ENCODE measurements around the gene NTM.

The NTM gene

DNA sequence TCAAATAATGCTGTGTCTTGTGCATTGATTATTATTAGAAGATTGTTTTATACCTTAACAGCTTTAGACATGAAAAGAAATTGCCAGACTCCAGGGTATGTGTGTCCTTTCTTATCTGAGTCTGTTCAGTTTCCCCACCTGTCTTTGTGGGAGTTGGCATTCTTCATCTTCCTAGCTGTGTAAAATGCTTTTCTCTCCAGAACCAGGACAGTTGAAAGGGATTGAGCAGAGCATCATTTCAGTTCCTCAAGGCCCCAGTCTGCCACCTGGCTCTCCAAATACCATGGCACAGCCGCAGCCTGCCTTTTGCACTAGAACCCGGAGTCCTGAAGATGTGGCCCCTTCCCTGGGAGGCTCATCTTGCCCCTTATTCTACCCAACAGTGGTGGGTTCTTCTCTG is 851.9 kb downstream of the NTM start:
- ChIA-PET CTCF (no interaction called here), POLR2A (no interaction called here)
- no peak for DNase-seq (ENCODE audit: extremely low spot score)
- TF ChIP-seq NFRKB (IDR thresholded peaks at IDR 0.05) (no peak), FOXM1 (IDR thresholded peaks at IDR 0.05; ENCODE audit: borderline replicate concordance) (no peak), SUZ12 (IDR thresholded peaks at IDR 0.05) (no peak), ARNT (IDR thresholded peaks at IDR 0.05) (no peak), L3MBTL2 (conservative IDR thresholded peaks at IDR 0.05) (no peak), BHLHE40 (IDR thresholded peaks at IDR 0.05; ENCODE audit: borderline replicate concordance) (no peak), HDGF (IDR thresholded peaks at IDR 0.05; ENCODE audit: borderline replicate concordance) (no peak), SP1 (IDR thresholded peaks at IDR 0.05) (no peak), TARDBP (IDR thresholded peaks at IDR 0.05) (no peak), FOXA1 (IDR thresholded peaks at IDR 0.05) (no peak), LEF1 (IDR thresholded peaks at IDR 0.05; ENCODE audit: borderline replicate concordance) (no peak), FOXK2 (IDR thresholded peaks at IDR 0.05) (no peak), ZNF384 (IDR thresholded peaks at IDR 0.05) (no peak), CTBP1 (IDR thresholded peaks at IDR 0.05; ENCODE audit: borderline replicate concordance) (no peak), ELF4 (IDR thresholded peaks at IDR 0.05) (no peak)
- TF ChIP-seq, protein P1, sequence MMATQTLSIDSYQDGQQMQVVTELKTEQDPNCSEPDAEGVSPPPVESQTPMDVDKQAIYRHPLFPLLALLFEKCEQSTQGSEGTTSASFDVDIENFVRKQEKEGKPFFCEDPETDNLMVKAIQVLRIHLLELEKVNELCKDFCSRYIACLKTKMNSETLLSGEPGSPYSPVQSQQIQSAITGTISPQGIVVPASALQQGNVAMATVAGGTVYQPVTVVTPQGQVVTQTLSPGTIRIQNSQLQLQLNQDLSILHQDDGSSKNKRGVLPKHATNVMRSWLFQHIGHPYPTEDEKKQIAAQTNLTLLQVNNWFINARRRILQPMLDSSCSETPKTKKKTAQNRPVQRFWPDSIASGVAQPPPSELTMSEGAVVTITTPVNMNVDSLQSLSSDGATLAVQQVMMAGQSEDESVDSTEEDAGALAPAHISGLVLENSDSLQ (IDR thresholded peaks at IDR 0.05) = no peak

- ChIA-PET POLR2A (no interaction called here), CTCF (no interaction called here)
- no peak for DNase-seq (ENCODE audit: extremely low spot score)
- no peak for TF ChIP-seq BHLHE40 (IDR thresholded peaks at IDR 0.05; ENCODE audit: borderline replicate concordance)
- no peak for TF ChIP-seq SP1 (IDR thresholded peaks at IDR 0.05)
- no peak for TF ChIP-seq ZNF384 (IDR thresholded peaks at IDR 0.05)
- no peak for TF ChIP-seq TARDBP (IDR thresholded peaks at IDR 0.05)
- no peak for TF ChIP-seq SUZ12 (IDR thresholded peaks at IDR 0.05)
- TF ChIP-seq FOXM1 (IDR thresholded peaks at IDR 0.05; ENCODE audit: borderline replicate concordance) = no peak
- TF ChIP-seq HDGF (IDR thresholded peaks at IDR 0.05; ENCODE audit: borderline replicate concordance) = no peak
- no peak for TF ChIP-seq ELF4 (IDR thresholded peaks at IDR 0.05)
- TF ChIP-seq CTBP1 (IDR thresholded peaks at IDR 0.05; ENCODE audit: borderline replicate concordance) = no peak
- no peak for TF ChIP-seq FOXK2 (IDR thresholded peaks at IDR 0.05)
- no peak for TF ChIP-seq LEF1 (IDR thresholded peaks at IDR 0.05; ENCODE audit: borderline replicate concordance)
- TF ChIP-seq L3MBTL2 (conservative IDR thresholded peaks at IDR 0.05) = no peak
- no peak for TF ChIP-seq FOXA1 (IDR thresholded peaks at IDR 0.05)
- no peak for TF ChIP-seq ARNT (IDR thresholded peaks at IDR 0.05)
- TF ChIP-seq NFRKB (IDR thresholded peaks at IDR 0.05) = no peak
- TF ChIP-seq, protein P1 (IDR thresholded peaks at IDR 0.05) = no peak
These were observed 856.1 kb downstream of the NTM start for GRCh38 chr11:132226522-132226921.

GRCh38 chr11:132228746-132229325 is 858.4 kb downstream of the NTM start:
- no peak for DNase-seq (ENCODE audit: extremely low spot score)
- TF ChIP-seq TARDBP (IDR thresholded peaks at IDR 0.05) (no peak), SUZ12 (IDR thresholded peaks at IDR 0.05) (no peak)
- POLR2A ChIA-PET = no interaction called here
- CTCF ChIA-PET = no interaction called here

- ChIA-PET CTCF (no interaction called here), POLR2A (no interaction called here)
- TF ChIP-seq NFRKB (IDR thresholded peaks at IDR 0.05) = no peak
- no peak for TF ChIP-seq FOXM1 (IDR thresholded peaks at IDR 0.05; ENCODE audit: borderline replicate concordance)
- no peak for TF ChIP-seq CTBP1 (IDR thresholded peaks at IDR 0.05; ENCODE audit: borderline replicate concordance)
- no peak for DNase-seq (ENCODE audit: extremely low spot score)
These were observed 861.4 kb downstream of the NTM start for GRCh38 chr11:132231656-132232347.

GRCh38 chr11:132234878-132235277 is 864.5 kb downstream of the NTM start:
- no peak for DNase-seq (ENCODE audit: extremely low spot score)
- POLR2A ChIA-PET = no interaction called here
- no peak for TF ChIP-seq FOXA1 (IDR thresholded peaks at IDR 0.05)
- no peak for TF ChIP-seq SP1 (IDR thresholded peaks at IDR 0.05)
- TF ChIP-seq LEF1 (IDR thresholded peaks at IDR 0.05; ENCODE audit: borderline replicate concordance) = no peak
- TF ChIP-seq NFRKB (IDR thresholded peaks at IDR 0.05) = no peak
- no peak for TF ChIP-seq ARNT (IDR thresholded peaks at IDR 0.05)
- no peak for TF ChIP-seq ELF4 (IDR thresholded peaks at IDR 0.05)
- TF ChIP-seq L3MBTL2 (conservative IDR thresholded peaks at IDR 0.05) = no peak
- no peak for TF ChIP-seq ZNF384 (IDR thresholded peaks at IDR 0.05)
- no peak for TF ChIP-seq FOXK2 (IDR thresholded peaks at IDR 0.05)
- no peak for TF ChIP-seq HDGF (IDR thresholded peaks at IDR 0.05; ENCODE audit: borderline replicate concordance)
- no peak for TF ChIP-seq CTBP1 (IDR thresholded peaks at IDR 0.05; ENCODE audit: borderline replicate concordance)
- CTCF ChIA-PET = no interaction called here

- DNase-seq (ENCODE audit: extremely low spot score) = no peak
- POLR2A ChIA-PET = no interaction called here
- TF ChIP-seq ELF4 (IDR thresholded peaks at IDR 0.05) (no peak), FOXA1 (IDR thresholded peaks at IDR 0.05) (no peak), ZNF384 (IDR thresholded peaks at IDR 0.05) (no peak), TARDBP (IDR thresholded peaks at IDR 0.05) (no peak), LEF1 (IDR thresholded peaks at IDR 0.05; ENCODE audit: borderline replicate concordance) (no peak), ARNT (IDR thresholded peaks at IDR 0.05) (no peak), FOXM1 (IDR thresholded peaks at IDR 0.05; ENCODE audit: borderline replicate concordance) (no peak), SP1 (IDR thresholded peaks at IDR 0.05) (no peak)
- CTCF ChIA-PET = no interaction called here
These were observed 867.4 kb downstream of the NTM start for GRCh38 chr11:132237781-132238180.

GRCh38 chr11:132238331-132238866 is 868.0 kb downstream of the NTM start:
- CTCF ChIA-PET = no interaction called here
- POLR2A ChIA-PET = no interaction called here
- DNase-seq (ENCODE audit: extremely low spot score) = no peak
- TF ChIP-seq TARDBP (IDR thresholded peaks at IDR 0.05) = no peak
- TF ChIP-seq ELF4 (IDR thresholded peaks at IDR 0.05) = no peak
- TF ChIP-seq HDGF (IDR thresholded peaks at IDR 0.05; ENCODE audit: borderline replicate concordance) = no peak
- TF ChIP-seq FOXM1 (IDR thresholded peaks at IDR 0.05; ENCODE audit: borderline replicate concordance) = no peak
- no peak for TF ChIP-seq FOXA1 (IDR thresholded peaks at IDR 0.05)
- TF ChIP-seq NFRKB (IDR thresholded peaks at IDR 0.05) = no peak
- no peak for TF ChIP-seq CTBP1 (IDR thresholded peaks at IDR 0.05; ENCODE audit: borderline replicate concordance)
- no peak for TF ChIP-seq LEF1 (IDR thresholded peaks at IDR 0.05; ENCODE audit: borderline replicate concordance)
- TF ChIP-seq BHLHE40 (IDR thresholded peaks at IDR 0.05; ENCODE audit: borderline replicate concordance) = no peak
- no peak for TF ChIP-seq ZNF384 (IDR thresholded peaks at IDR 0.05)
- TF ChIP-seq SUZ12 (IDR thresholded peaks at IDR 0.05) = no peak
- no peak for TF ChIP-seq SP1 (IDR thresholded peaks at IDR 0.05)
- TF ChIP-seq, protein P1 (IDR thresholded peaks at IDR 0.05) = no peak
- TF ChIP-seq L3MBTL2 (conservative IDR thresholded peaks at IDR 0.05) = no peak
- TF ChIP-seq ARNT (IDR thresholded peaks at IDR 0.05) = no peak
